GM18505 (cell line): ENCODE data around the gene TTI1.

Experiments used
- ATAC-seq: cut with Tn5 transposase; IDR thresholded peaks from one replicate; pipeline ENCODE4 v1.9.1; 2021; ENCODE audit not compliant: unreplicated experiment
- POLR2A ChIP-seq: IDR thresholded peaks from 4 replicates; pipeline ENCODE4 v1.6.1; 2011; ENCODE audit warnings: borderline replicate concordance; ENCODE audit not compliant: insufficient read depth, insufficient read length; ENCODE audit errors: extremely low read depth

The TTI1 gene

GRCh38 chr20:37991908-37992307 is 41.3 kb downstream of the TTI1 start:
- TF ChIP-seq POLR2A: no peak
- ATAC-seq: no peak

DNA sequence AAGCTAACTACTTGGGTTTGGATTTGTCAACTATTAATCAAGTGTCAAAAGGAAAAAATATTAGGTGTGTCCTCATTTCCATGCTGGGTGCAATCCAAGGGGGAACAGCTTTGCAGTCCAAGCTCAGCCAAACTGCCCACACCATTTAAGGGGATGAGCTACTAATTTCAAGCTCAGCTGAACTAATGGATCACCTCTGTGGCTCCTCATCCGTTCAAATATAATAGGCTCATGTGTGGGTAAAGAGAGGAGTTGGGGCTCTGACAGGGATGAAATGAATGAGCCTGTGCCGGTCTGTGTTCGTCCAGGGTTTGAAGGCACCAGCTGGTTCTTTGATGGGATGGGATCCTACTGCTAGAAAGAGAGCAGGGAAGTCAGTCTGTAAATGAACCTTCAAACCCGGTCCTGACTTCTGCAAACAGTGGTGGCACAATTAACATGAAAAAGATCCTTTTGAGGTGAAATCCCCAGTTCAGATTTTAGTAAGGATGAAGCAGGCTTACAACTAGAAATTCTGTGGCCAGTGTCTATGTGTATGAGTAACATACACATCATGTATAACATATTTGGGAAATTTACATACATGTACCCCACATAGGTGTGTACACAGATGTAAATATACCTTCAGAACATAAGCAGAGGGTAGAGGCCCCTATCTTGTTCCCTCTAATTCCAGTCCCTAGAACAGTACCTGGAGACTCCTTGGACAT is 41.9 kb downstream of the TTI1 start:
- ATAC-seq: no peak
- TF ChIP-seq POLR2A: no peak

GRCh38 chr20:37990571-37991151 is 42.6 kb downstream of the TTI1 start:
- TF ChIP-seq POLR2A: no peak
- peak; percentile 91 for ATAC-seq

GRCh38 chr20:37989601-37990295 is 43.5 kb downstream of the TTI1 start:
- TF ChIP-seq POLR2A: no peak
- ATAC-seq: no peak

GRCh38 chr20:37988306-37988954 is 44.8 kb downstream of the TTI1 start:
- no peak for ATAC-seq
- no peak for TF ChIP-seq POLR2A

GRCh38 chr20:37987602-37988290 is 45.5 kb downstream of the TTI1 start:
- no peak for TF ChIP-seq POLR2A
- ATAC-seq: no peak

GRCh38 chr20:37986873-37987601 is 46.2 kb downstream of the TTI1 start:
- no peak for ATAC-seq
- no peak for TF ChIP-seq POLR2A

- no peak for ATAC-seq
- TF ChIP-seq POLR2A: no peak
Measured at GRCh38 chr20:37986044-37986858, 47.0 kb downstream of the TTI1 start.

- TF ChIP-seq POLR2A: no peak
- ATAC-seq: no peak
Measured at GRCh38 chr20:37984018-37984785, 49.1 kb downstream of the TTI1 start.

DNA sequence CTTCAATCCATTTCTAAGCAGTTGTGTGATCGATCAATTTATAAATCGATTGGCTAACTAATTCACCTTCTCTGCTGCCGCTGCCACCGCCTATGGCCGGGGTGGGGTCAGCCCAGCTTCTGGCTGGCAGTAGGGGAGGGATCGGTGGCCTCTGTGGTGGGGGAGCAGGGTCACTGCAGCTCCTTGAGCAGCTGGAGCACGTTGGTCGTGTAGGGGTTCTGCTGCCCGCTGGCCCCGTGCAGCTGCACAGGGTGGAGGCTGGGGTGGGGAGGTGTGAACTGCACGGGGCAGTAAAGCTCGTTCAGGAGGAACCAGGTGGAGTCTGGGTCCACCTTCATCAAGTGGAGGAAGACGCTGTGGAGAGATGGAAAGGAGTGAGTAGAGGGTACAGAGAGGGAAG is 50.0 kb downstream of the TTI1 start:
- ATAC-seq: no peak
- no peak for TF ChIP-seq POLR2A

DNA sequence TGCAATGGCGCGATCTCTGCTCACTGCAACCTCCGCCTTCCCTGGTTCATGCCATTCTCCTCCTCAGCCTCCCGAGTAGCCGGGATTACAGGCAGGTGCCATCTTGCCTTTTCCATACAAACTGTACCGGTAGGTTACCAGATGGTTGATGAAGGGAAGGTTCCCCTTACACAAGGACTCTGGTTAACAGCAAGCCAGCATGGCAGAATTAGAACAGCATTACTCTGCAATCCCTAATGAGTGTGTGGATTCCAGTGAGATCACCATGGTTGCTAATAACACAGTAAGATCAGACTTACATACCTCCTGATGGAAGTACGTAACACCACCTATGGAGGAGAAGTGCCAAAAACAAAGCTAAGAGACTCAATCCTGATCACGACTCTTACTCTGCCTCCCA is 51.7 kb downstream of the TTI1 start:
- TF ChIP-seq POLR2A: no peak
- ATAC-seq: no peak
